NAMALWA (cell line): ENCODE measurements around the gene IGFBP6.

Source experiments
- DNase-seq: peaks from one replicate; pipeline ENCODE4 v3.0.0-alpha.2; 2015; ENCODE audit warnings: low spot score

The IGFBP6 gene

DNA sequence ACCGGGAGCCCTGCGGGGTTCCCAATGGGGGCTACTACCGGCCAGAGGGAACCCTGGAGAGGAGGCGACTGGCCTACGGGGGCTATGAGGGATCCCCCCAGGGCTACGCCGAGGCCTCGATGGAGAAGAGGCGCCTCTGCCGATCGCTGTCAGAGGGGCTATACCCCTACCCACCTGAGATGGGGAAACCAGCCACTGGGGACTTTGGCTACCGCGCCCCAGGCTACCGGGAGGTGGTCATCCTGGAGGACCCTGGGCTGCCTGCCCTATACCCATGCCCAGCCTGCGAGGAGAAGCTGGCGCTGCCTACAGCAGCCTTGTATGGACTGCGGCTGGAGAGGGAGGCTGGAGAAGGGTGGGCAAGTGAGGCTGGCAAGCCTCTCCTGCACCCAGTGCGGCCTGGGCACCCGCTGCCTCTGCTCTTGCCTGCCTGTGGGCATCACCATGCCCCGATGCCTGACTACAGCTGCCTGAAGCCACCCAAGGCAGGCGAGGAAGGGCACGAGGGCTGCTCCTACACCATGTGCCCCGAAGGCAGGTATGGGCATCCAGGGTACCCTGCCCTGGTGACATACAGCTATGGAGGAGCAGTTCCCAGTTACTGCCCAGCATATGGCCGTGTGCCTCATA lies 37.9 kb upstream of the IGFBP6 start:
- DNase-seq: no peak

DNA sequence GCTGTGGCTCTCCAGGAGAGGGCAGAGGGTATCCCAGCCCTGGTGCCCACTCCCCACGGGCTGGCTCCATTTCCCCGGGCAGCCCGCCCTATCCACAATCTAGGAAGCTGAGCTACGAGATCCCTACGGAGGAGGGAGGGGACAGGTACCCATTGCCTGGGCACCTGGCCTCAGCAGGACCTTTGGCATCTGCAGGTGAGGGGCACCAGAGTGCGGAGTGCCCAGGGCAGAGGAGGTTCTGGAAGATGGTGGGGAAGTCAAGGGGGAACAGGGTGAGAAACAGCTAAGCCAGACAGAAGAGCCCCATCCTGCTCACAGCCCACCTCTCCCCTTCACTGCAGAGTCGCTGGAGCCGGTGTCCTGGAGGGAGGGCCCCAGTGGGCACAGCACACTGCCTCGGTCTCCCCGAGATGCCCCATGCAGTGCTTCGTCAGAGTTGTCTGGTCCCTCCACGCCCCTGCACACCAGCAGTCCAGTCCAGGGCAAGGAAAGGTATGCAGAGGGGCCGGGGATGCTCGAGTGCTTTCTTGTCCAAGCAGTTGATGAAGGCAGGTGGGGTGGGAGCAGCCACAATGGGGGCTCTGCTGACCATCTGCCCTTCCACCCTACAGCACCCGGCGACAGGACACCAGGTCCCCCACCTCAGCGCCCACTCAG lies 37.3 kb upstream of the IGFBP6 start:
- no peak for DNase-seq

DNA sequence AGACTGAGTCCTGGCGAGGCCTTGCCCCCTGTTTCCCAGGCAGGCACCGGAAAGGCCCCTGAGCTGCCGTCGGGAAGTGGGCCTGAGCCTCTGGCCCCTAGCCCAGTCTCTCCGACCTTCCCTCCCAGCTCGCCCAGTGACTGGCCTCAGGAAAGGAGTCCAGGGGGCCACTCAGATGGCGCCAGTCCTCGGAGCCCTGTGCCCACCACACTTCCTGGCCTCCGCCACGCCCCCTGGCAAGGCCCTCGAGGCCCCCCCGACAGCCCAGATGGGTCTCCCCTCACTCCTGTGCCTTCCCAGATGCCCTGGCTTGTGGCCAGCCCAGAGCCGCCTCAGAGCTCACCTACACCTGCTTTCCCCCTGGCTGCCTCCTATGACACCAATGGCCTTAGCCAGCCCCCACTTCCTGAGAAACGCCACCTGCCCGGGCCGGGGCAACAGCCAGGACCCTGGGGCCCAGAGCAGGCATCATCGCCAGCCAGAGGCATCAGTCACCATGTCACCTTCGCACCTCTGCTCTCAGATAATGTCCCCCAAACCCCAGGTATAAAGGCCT lies 36.7 kb upstream of the IGFBP6 start:
- DNase-seq: no peak

- peak; percentile 44 for DNase-seq
These were observed 36.0 kb upstream of the IGFBP6 start for GRCh38 chr12:53061404-53062010.

- DNase-seq: no peak
These were observed 35.2 kb upstream of the IGFBP6 start for GRCh38 chr12:53062011-53062961.

GRCh38 chr12:53062977-53063707 lies 34.3 kb upstream of the IGFBP6 start:
- DNase-seq: no peak

- peak; percentile 54 for DNase-seq
These were observed 33.5 kb upstream of the IGFBP6 start for GRCh38 chr12:53063708-53064612.

DNA sequence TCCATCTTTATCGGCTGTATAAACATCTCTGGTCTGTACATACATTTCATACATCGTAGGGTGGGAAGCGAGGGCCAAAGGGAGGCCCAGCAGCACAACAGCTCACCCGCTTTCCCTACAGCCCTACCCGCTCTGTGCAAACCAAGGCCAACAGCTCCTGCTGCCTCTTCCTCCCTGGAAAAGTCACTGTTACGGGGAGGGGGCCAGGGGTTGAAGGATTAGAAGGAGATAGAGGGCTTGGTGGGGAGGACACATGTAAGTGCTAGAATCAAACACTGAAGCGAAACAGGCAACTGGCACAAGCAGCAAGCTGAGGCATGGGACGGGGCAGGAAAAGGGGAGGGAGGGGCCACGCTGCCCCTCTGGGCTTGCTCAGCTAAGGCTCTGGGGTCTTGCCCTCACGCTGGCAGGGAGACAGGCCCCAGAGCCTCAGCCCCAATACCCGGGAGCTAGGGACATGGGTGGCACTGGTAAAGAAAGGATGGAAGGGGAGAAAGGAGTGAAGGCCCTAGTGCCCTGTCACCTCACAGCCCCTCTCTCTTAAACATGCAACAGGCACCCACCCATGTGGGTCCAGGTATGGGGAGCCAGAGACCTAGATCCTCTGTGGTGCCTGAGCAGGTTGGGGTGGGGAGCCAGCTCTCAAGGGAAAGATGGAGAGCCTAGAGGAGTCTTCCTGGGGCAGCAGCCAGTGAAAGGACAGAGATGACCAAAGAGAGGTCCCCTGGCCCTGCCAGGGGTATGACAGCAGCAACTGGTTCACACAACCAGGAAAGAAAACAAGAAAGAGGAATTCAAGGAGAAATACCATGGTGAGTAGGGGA lies 32.6 kb upstream of the IGFBP6 start:
- no peak for DNase-seq

DNA sequence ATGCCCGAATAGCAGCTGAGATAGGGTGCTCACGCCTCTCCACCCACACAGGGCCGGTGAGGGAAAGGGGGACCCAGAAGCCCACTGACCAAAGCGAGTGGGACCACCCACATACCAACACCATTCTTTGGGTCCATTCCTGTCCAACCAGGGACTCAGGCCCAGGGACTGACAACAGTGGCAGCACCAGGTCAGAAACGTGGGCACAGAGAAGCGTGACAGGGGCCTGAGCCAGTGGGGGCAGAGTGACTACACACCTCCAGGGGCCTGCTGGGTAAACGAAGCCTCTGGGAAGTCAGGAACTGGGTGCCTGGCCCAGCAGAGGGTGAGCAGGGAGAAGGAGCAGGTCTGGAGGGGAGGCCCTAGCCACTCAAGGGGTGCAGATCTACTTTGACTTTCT lies 32.0 kb upstream of the IGFBP6 start:
- DNase-seq: no peak

- peak; percentile 67 for DNase-seq
These were observed 31.2 kb upstream of the IGFBP6 start for GRCh38 chr12:53065975-53066931.

- DNase-seq: no peak
These were observed 30.1 kb upstream of the IGFBP6 start for GRCh38 chr12:53067074-53067992.

GRCh38 chr12:53067993-53068770 lies 29.3 kb upstream of the IGFBP6 start:
- no peak for DNase-seq

GRCh38 chr12:53068811-53069585 lies 28.5 kb upstream of the IGFBP6 start:
- no peak for DNase-seq

DNA sequence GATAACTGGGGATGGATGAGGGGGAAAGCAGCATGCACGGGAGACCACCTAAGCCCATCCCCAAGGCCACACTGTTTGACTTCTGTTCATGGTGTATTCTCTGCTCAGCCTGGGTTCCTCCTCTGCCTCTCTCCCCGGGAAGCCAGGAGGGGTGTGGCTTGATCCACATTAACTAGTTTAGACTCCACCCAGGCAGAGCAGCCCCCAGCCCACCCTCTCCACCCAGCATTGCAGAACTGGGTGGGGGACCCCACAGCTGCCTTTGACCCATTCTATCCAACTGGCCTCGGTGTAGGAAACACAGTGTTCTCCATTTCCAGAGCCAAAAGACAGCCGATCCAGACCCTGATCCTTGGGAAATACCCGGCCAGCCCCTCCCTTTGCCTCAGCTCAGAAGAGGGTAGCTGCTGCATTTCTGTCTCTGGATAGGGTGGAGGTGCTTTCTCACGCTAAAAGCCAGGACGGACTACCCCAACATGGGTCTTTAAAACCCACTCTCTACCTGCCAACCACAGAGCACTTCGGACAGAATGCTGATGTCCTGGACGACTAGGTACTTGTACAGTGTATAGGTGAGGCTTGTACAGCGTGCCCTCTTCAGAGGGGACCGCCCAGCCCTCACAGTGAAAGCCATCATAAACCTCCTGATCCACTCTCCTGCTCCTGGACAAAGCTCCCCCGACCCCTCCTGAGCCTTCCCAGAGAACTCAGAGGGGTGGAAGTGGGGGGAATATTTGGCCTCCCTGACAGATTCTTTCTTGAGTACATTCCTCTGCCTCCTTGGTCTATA lies 27.7 kb upstream of the IGFBP6 start:
- DNase-seq: no peak
